Peyer's patch (tissue), 4 donors: Measurements from ENCODE around the gene S100A2.
A peak's percentile ranks its signal among the peaks of the same experiment; 100 is the strongest.

Experiments used
- POLR2A ChIP-seq, 2 donors: fragments of 450-650 bp; IDR thresholded peaks; one replicate each; pipeline ENCODE4 v1.5.1; 2017; ENCODE audit warnings: antibody characterized with exemption in 2 of 2, mild to moderate bottlenecking in 2 of 2, moderate library complexity in 2 of 2
- TF ChIP-seq, protein P1 (sequence below), 6 experiments: fragments of 450-650 bp in 4 of 6; fragments of 200-600 bp in 2 of 6; sonication (generic) in 1 of 6; IDR thresholded peaks; one replicate each; pipeline ENCODE4 v1.5.1; 2017 to 2019; ENCODE audit warnings: antibody characterized with exemption in 6 of 6, mild to moderate bottlenecking in 3 of 6, moderate library complexity in 1 of 6

GRCh38 chr1:153533689-153534201 lies 31.9 kb downstream of the S100A2 start:
- TF ChIP-seq, protein P1, sequence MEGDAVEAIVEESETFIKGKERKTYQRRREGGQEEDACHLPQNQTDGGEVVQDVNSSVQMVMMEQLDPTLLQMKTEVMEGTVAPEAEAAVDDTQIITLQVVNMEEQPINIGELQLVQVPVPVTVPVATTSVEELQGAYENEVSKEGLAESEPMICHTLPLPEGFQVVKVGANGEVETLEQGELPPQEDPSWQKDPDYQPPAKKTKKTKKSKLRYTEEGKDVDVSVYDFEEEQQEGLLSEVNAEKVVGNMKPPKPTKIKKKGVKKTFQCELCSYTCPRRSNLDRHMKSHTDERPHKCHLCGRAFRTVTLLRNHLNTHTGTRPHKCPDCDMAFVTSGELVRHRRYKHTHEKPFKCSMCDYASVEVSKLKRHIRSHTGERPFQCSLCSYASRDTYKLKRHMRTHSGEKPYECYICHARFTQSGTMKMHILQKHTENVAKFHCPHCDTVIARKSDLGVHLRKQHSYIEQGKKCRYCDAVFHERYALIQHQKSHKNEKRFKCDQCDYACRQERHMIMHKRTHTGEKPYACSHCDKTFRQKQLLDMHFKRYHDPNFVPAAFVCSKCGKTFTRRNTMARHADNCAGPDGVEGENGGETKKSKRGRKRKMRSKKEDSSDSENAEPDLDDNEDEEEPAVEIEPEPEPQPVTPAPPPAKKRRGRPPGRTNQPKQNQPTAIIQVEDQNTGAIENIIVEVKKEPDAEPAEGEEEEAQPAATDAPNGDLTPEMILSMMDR (IDR thresholded peaks at IDR 0.05): no peak
- TF ChIP-seq POLR2A (IDR thresholded peaks at IDR 0.05): peak in 1 of 2 donors; percentile 4
